ENCODE results near the gene PARD3B. TPM values are rescaled to one million over a fixed set of nuclear protein-coding genes. Genes with fewer than 3 reads are reported as not detected.

Gene PARD3B
- total RNA-seq, 1 experiment from 2014 or later, result 2.0 TPM

GRCh38 chr2:205002390-205002789 lies 457.1 kb downstream of the PARD3B start:
- no peak overlapping the region for H2AFZ ChIP-seq (ENCODE audit: low read depth, low read length, poor library complexity, severe bottlenecking)
- CTCF ChIA-PET, result no interaction called here
- H3K4me1 ChIP-seq (ENCODE audit: control insufficient read depth in 1 of 2, insufficient read depth in 2 of 2, low read length in 2 of 2), result no peaks in the 10 kb centered on the region
- no peaks in the 10 kb centered on the region for H4K20me1 ChIP-seq (ENCODE audit: insufficient read depth)
- intact Hi-C loops (cut with micrococcal nuclease), result no loop called here
- no peak overlapping the region for H3K27ac ChIP-seq (ENCODE audit: low read depth, low read length)
- H3K27me3 ChIP-seq (ENCODE audit: insufficient read depth, low read length), result no peaks in the 10 kb centered on the region
- TF ChIP-seq, protein P1, sequence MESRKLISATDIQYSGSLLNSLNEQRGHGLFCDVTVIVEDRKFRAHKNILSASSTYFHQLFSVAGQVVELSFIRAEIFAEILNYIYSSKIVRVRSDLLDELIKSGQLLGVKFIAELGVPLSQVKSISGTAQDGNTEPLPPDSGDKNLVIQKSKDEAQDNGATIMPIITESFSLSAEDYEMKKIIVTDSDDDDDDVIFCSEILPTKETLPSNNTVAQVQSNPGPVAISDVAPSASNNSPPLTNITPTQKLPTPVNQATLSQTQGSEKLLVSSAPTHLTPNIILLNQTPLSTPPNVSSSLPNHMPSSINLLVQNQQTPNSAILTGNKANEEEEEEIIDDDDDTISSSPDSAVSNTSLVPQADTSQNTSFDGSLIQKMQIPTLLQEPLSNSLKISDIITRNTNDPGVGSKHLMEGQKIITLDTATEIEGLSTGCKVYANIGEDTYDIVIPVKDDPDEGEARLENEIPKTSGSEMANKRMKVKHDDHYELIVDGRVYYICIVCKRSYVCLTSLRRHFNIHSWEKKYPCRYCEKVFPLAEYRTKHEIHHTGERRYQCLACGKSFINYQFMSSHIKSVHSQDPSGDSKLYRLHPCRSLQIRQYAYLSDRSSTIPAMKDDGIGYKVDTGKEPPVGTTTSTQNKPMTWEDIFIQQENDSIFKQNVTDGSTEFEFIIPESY (IDR thresholded peaks at IDR 0.05; ENCODE audit: extremely low read depth, insufficient replicate concordance, low read length), result no peak
- TF ChIP-seq JUND (IDR thresholded peaks at IDR 0.05) (no peak), CTCF (IDR thresholded peaks at IDR 0.05 in 2 of 3, conservative IDR thresholded peaks at IDR 0.05 in 1 of 3; ENCODE audit: borderline replicate concordance in 1 of 3, insufficient read depth in 1 of 3, low read depth in 2 of 3, low read length in 2 of 3) (no peak), EZH2phosphoT487 (IDR thresholded peaks at IDR 0.05; ENCODE audit: borderline replicate concordance) (no peak), POLR2A (IDR thresholded peaks at IDR 0.05; ENCODE audit: borderline replicate concordance, extremely low read depth, insufficient read depth, insufficient read length) (no peak), TCF7L2 (IDR thresholded peaks at IDR 0.05; ENCODE audit: borderline replicate concordance, extremely low read depth, insufficient read depth, insufficient read length) (no peak), EGR1 (IDR thresholded peaks at IDR 0.05; ENCODE audit: low read depth) (no peak), RAD21 (IDR thresholded peaks at IDR 0.05; ENCODE audit: low read depth) (no peak), ZNF274 (IDR thresholded peaks at IDR 0.05; ENCODE audit: low read depth, low read length) (no peak), SIN3A (IDR thresholded peaks at IDR 0.05; ENCODE audit: low read depth) (no peak)
- TF ChIP-seq, protein P2, sequence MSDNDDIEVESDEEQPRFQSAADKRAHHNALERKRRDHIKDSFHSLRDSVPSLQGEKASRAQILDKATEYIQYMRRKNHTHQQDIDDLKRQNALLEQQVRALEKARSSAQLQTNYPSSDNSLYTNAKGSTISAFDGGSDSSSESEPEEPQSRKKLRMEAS (IDR thresholded peaks at IDR 0.05), result no peak
- H3K9me3 ChIP-seq (ENCODE audit: control insufficient read depth in 1 of 2, insufficient read depth in 1 of 2, low read depth in 1 of 2, low read length in 2 of 2), result no peaks in the 10 kb centered on the region
- ATAC-seq (no peak), DNase-seq (ENCODE audit: low read depth, low spot score) (no peak)
- BruUV-seq (replicated peaks), result no TSS peak
- no peak overlapping the region for H3K4me3 ChIP-seq (replicated peaks in 1 of 2; ENCODE audit: low read depth in 1 of 2, low read length in 2 of 2)
- RAD21 ChIA-PET (ENCODE audit: low non-redundant PET in 1 of 2, low total read pairs in 2 of 2, uncharacterized antibody in 2 of 2, unreplicated experiment in 2 of 2), result no interaction called here
- no peaks in the 10 kb centered on the region for H3K36me3 ChIP-seq (ENCODE audit: control insufficient read depth in 1 of 2, insufficient read depth in 2 of 2, low read length in 2 of 2)
- no peak overlapping the region for H3K9ac ChIP-seq (ENCODE audit: low read length)
- POLR2A ChIA-PET, result no interaction called here
- no peaks in the 10 kb centered on the region for H3K79me2 ChIP-seq (ENCODE audit: insufficient read depth, low read length)
- H3K4me2 ChIP-seq (ENCODE audit: low read length), result no peak overlapping the region
- H3K9me2 ChIP-seq (ENCODE audit: insufficient read depth), result no peaks in the 10 kb centered on the region
